ENCODE data around the gene HAL. TPM values are rescaled to one million over a fixed set of nuclear protein-coding genes. Genes with fewer than 3 reads are reported as not detected.

Gene HAL
- total RNA-seq, 2 experiments from 2014 or later = 0.25 to 0.95 TPM

DNA sequence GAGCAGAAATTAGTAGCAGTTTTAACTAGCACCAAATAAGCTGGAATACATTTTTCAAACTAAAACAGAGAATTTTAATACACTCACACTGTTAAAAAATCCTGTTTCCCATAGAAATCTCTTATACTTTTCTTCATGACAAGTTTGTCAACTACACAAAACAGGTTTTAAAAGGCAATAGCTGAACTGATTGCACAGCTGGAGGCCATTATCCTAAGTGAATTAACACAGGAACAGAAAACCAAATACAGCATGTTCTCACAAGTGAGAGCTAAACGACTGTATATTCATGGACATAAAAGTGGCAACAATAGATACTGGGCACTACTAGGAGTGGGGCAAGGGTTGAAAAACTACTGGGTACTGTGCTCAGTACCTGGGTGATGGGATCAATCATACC lies 11.6 kb upstream of the HAL start:
- peaks cover 82% of the 10 kb centered on the region for H3K36me3 ChIP-seq (ENCODE audit: insufficient read depth, low read length)
- H3K27me3 ChIP-seq (ENCODE audit: control insufficient read depth in 1 of 2, insufficient read depth in 2 of 2, low read length in 2 of 2) = no peaks in the 10 kb centered on the region
- Mint-ChIP-seq H3K4me1 (ENCODE audit: low read depth) (no peaks in the 10 kb centered on the region), H3K27ac (no peak overlapping the region), H3K9me3 (no peaks in the 10 kb centered on the region), H3K36me3 (ENCODE audit: low read depth) (peaks cover 85% of the 10 kb centered on the region), H3K4me3 (no peak overlapping the region), H3K27me3 (no peaks in the 10 kb centered on the region)
- no peak overlapping the region for H3K27ac ChIP-seq (ENCODE audit: low read depth in 1 of 2, low read length in 2 of 2)
- ChIA-PET CTCF (interaction anchor here (1.3 kb wide), 1 partner anchor 9 kb away, joined by 3 read pairs; no protein-coding TSS in a partner anchor), POLR2A (no interaction called here)
- no peak for DNase-seq
- no peaks in the 10 kb centered on the region for H3K4me1 ChIP-seq (ENCODE audit: insufficient read depth, low read length)
- no peaks in the 10 kb centered on the region for H3K9me3 ChIP-seq (ENCODE audit: control insufficient read depth in 1 of 2, insufficient read depth in 1 of 2, low read length in 2 of 2)
- no peak for ATAC-seq (ENCODE audit: poor library complexity)
- H3K4me3 ChIP-seq (ENCODE audit: low read length) = no peak overlapping the region
- TF ChIP-seq, protein P1, sequence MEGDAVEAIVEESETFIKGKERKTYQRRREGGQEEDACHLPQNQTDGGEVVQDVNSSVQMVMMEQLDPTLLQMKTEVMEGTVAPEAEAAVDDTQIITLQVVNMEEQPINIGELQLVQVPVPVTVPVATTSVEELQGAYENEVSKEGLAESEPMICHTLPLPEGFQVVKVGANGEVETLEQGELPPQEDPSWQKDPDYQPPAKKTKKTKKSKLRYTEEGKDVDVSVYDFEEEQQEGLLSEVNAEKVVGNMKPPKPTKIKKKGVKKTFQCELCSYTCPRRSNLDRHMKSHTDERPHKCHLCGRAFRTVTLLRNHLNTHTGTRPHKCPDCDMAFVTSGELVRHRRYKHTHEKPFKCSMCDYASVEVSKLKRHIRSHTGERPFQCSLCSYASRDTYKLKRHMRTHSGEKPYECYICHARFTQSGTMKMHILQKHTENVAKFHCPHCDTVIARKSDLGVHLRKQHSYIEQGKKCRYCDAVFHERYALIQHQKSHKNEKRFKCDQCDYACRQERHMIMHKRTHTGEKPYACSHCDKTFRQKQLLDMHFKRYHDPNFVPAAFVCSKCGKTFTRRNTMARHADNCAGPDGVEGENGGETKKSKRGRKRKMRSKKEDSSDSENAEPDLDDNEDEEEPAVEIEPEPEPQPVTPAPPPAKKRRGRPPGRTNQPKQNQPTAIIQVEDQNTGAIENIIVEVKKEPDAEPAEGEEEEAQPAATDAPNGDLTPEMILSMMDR (IDR thresholded peaks at IDR 0.05) = no peak
- intact Hi-C loops (cut with DNase I, micrococcal nuclease) = no loop called here

GRCh38 chr12:96006727-96007126 lies 10.6 kb upstream of the HAL start:
- H3K9me3 Mint-ChIP-seq = no peaks in the 10 kb centered on the region
- H3K36me3 ChIP-seq (ENCODE audit: insufficient read depth, low read length) = peaks cover 79% of the 10 kb centered on the region
- no peaks in the 10 kb centered on the region for H3K4me1 Mint-ChIP-seq (ENCODE audit: low read depth)
- DNase-seq (no peak), ATAC-seq (ENCODE audit: poor library complexity) (no peak)
- H3K27ac ChIP-seq (ENCODE audit: low read depth in 1 of 2, low read length in 2 of 2) = no peak overlapping the region
- H3K4me1 ChIP-seq (ENCODE audit: insufficient read depth, low read length) = no peaks in the 10 kb centered on the region
- TF ChIP-seq, protein P1 (IDR thresholded peaks at IDR 0.05) = no peak
- POLR2A ChIA-PET = interaction anchor here (0.7 kb wide), 1 partner anchor 40 kb away, joined by 3 read pairs; no protein-coding TSS in a partner anchor
- no peaks in the 10 kb centered on the region for H3K27me3 ChIP-seq (ENCODE audit: control insufficient read depth in 1 of 2, insufficient read depth in 2 of 2, low read length in 2 of 2)
- no peak overlapping the region for H3K4me3 Mint-ChIP-seq
- intact Hi-C loops (cut with DNase I, micrococcal nuclease) = no loop called here
- H3K27me3 Mint-ChIP-seq = no peaks in the 10 kb centered on the region
- no peak overlapping the region for H3K4me3 ChIP-seq (ENCODE audit: low read length)
- H3K27ac Mint-ChIP-seq = no peak overlapping the region
- H3K36me3 Mint-ChIP-seq (ENCODE audit: low read depth) = peaks cover 81% of the 10 kb centered on the region
- CTCF ChIA-PET = interaction anchor here (1.3 kb wide), 1 partner anchor 8 kb away, joined by 3 read pairs; no protein-coding TSS in a partner anchor
- H3K9me3 ChIP-seq (ENCODE audit: control insufficient read depth in 1 of 2, insufficient read depth in 1 of 2, low read length in 2 of 2) = no peaks in the 10 kb centered on the region

DNA sequence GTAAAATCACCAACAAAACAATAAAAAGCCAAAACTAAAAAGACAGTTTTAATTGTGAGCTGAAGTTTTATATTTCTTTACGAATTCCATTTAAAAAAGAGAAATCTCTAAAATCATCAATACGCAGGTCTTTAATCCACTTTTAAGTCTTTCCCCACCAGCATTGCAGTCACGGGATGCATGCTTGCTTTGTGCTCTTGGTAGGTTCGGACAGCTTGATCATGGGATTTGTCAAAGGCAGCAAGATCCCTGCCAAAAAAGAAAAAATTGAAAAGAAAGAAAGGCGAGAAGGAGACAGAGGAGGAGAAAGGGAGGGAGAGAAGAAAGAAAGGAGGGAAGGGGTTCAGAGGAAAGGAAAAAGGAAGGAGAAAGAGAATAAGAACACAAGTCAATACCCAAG lies 4.7 kb upstream of the HAL start:
- Histone ChIP-seq H3K36me3 (ENCODE audit: insufficient read depth, low read length) (peaks cover 41% of the 10 kb centered on the region), H3K27me3 (ENCODE audit: control insufficient read depth in 1 of 2, insufficient read depth in 2 of 2, low read length in 2 of 2) (no peaks in the 10 kb centered on the region), H3K9me3 (ENCODE audit: control insufficient read depth in 1 of 2, insufficient read depth in 1 of 2, low read length in 2 of 2) (no peaks in the 10 kb centered on the region), H3K27ac (ENCODE audit: low read depth in 1 of 2, low read length in 2 of 2) (no peak overlapping the region), H3K4me1 (ENCODE audit: insufficient read depth, low read length) (peaks cover 4% of the 10 kb centered on the region), H3K4me3 (ENCODE audit: low read length) (no peak overlapping the region)
- TF ChIP-seq, protein P1 (IDR thresholded peaks at IDR 0.05) = no peak
- no peaks in the 10 kb centered on the region for H3K9me3 Mint-ChIP-seq
- H3K4me3 Mint-ChIP-seq = no peak overlapping the region
- DNase-seq (no peak), ATAC-seq (ENCODE audit: poor library complexity) (no peak)
- CTCF ChIA-PET = no interaction called here
- no peaks in the 10 kb centered on the region for H3K4me1 Mint-ChIP-seq (ENCODE audit: low read depth)
- no peaks in the 10 kb centered on the region for H3K27me3 Mint-ChIP-seq
- no peak overlapping the region for H3K27ac Mint-ChIP-seq
- intact Hi-C loops (cut with DNase I, micrococcal nuclease) = no loop called here
- peaks cover 39% of the 10 kb centered on the region for H3K36me3 Mint-ChIP-seq (ENCODE audit: low read depth)
- POLR2A ChIA-PET = no interaction called here

Measured in CD4-positive, alpha-beta T cell (primary cell).